Lower lobe of right lung (tissue), 2 donors: ENCODE results near the gene PRAMEF1. TPM values are rescaled to one million over a fixed set of nuclear protein-coding genes. Genes with fewer than 3 reads are reported as not detected.
"Not testable (repeated sequence)": the region's sequence is repeated elsewhere in the genome, so short reads cannot be mapped to it uniquely, and the experiment has no call there.

Experiments
- ATAC-seq, 2 donors: fragments of 200-7000 bp; cut with Tn5 transposase; one replicate each; pipeline ENCODE4 v1.9.1; 2020 to 2022; ENCODE audit warnings: mild to moderate bottlenecking in 2 of 2, moderate library complexity in 2 of 2
- DNase-seq: peaks from one replicate; pipeline ENCODE4 v3.0.0-alpha.2; 2020
- H3K27ac ChIP-seq: fragments of 200-600 bp; one replicate; pipeline ENCODE4 v1.8.0; 2022
- H3K27me3 ChIP-seq: fragments of 200-600 bp; one replicate; pipeline ENCODE4 v1.8.0; 2022; ENCODE audit warnings: low read depth
- H3K36me3 ChIP-seq: fragments of 200-600 bp; one replicate; pipeline ENCODE4 v1.8.0; 2022; ENCODE audit warnings: mild to moderate bottlenecking
- H3K4me1 ChIP-seq: fragments of 200-600 bp; one replicate; pipeline ENCODE4 v1.8.0; 2022
- H3K4me3 ChIP-seq: fragments of 200-600 bp; one replicate; pipeline ENCODE4 v1.8.0; 2022; ENCODE audit warnings: mild to moderate bottlenecking
- H3K9me3 ChIP-seq: fragments of 200-600 bp; one replicate; pipeline ENCODE4 v1.8.0; 2022
- CTCF ChIP-seq: fragments of 200-600 bp; IDR thresholded peaks from one replicate; pipeline ENCODE4 v1.8.0; 2022; ENCODE audit warnings: antibody characterized with exemption, mild to moderate bottlenecking
- intact Hi-C: fragments of 100-400 bp; cut with DNase I; formaldehyde crosslinking; loops from one replicate; pipeline ENCODE4 v1.11.0; 2022
- total RNA-seq: library from RNA; stranded (reverse); fragmentation: NEBNext Ultra II Directional; extraction: Animal tissue kit (Norgen Biotek cat#: 25700); gene quantifications from one replicate; pipeline ENCODE4 v1.2.1, GENCODE V29; 2021
- donor health status: DM: no; HTN: yes; CAD: no; lungs with severe emphysema.

The PRAMEF1 gene
- total RNA-seq, 1 donor from 2014 or later = not detected

GRCh38 chr1:12775443-12775842 lies 15.8 kb upstream of the PRAMEF1 start:
- Histone ChIP-seq H3K9me3 (no peaks in the 10 kb centered on the region), H3K36me3 (no peaks in the 10 kb centered on the region), H3K4me3 (no peak overlapping the region), H3K27ac (no peak overlapping the region), H3K27me3 (peaks cover 5% of the 10 kb centered on the region), H3K4me1 (no peaks in the 10 kb centered on the region)
- ATAC-seq (no peak), DNase-seq (no peak)
- no peak for TF ChIP-seq CTCF
- intact Hi-C loops = no loop called here

- no peak for DNase-seq
- TF ChIP-seq CTCF = no peak
- Histone ChIP-seq H3K4me1 (no peaks in the 10 kb centered on the region), H3K9me3 (no peaks in the 10 kb centered on the region), H3K36me3 (no peaks in the 10 kb centered on the region), H3K27me3 (peaks cover 5% of the 10 kb centered on the region), H3K4me3 (no peak overlapping the region), H3K27ac (no peak overlapping the region)
- no peak for ATAC-seq
- intact Hi-C loops = no loop called here
These were observed 14.2 kb upstream of the PRAMEF1 start for GRCh38 chr1:12776801-12777557.

GRCh38 chr1:12778061-12778460 lies 13.1 kb upstream of the PRAMEF1 start:
- TF ChIP-seq CTCF = no peak
- H3K36me3 ChIP-seq = no peaks in the 10 kb centered on the region
- intact Hi-C loops = no loop called here
- no peak overlapping the region for H3K27ac ChIP-seq
- no peak for ATAC-seq
- H3K27me3 ChIP-seq = peaks cover 5% of the 10 kb centered on the region
- DNase-seq = no peak
- H3K4me1 ChIP-seq = no peaks in the 10 kb centered on the region
- H3K9me3 ChIP-seq = no peaks in the 10 kb centered on the region
- no peak overlapping the region for H3K4me3 ChIP-seq

GRCh38 chr1:12778907-12779306 lies 12.3 kb upstream of the PRAMEF1 start:
- no peak overlapping the region for H3K27ac ChIP-seq
- intact Hi-C loops = no loop called here
- no peak for DNase-seq
- H3K27me3 ChIP-seq = peaks cover 5% of the 10 kb centered on the region
- H3K4me1 ChIP-seq = no peaks in the 10 kb centered on the region
- H3K4me3 ChIP-seq = no peak overlapping the region
- ATAC-seq = no peak
- TF ChIP-seq CTCF = no peak
- H3K36me3 ChIP-seq = no peaks in the 10 kb centered on the region
- peaks cover 2% of the 10 kb centered on the region for H3K9me3 ChIP-seq

- DNase-seq, intact Hi-C loops, ATAC-seq: not testable (repeated sequence)
These were observed 9.7 kb upstream of the PRAMEF1 start for GRCh38 chr1:12781488-12781887.

GRCh38 chr1:12783783-12784182 lies 7.4 kb upstream of the PRAMEF1 start:
- H3K4me1 ChIP-seq, H3K27me3 ChIP-seq, H3K36me3 ChIP-seq, intact Hi-C loops, DNase-seq, ATAC-seq, H3K27ac ChIP-seq, H3K4me3 ChIP-seq: not testable (repeated sequence)
- H3K9me3 ChIP-seq = peaks cover 25% of the 10 kb centered on the region

More at GRCh38 chr1:12781488-12781887, 9.7 kb upstream of the PRAMEF1 start:
- not testable (repeated sequence) for H3K4me1 ChIP-seq, H3K36me3 ChIP-seq, H3K4me3 ChIP-seq, H3K27ac ChIP-seq, H3K27me3 ChIP-seq
- H3K9me3 ChIP-seq = peaks cover 25% of the 10 kb centered on the region

- H3K4me1 ChIP-seq, DNase-seq, H3K4me3 ChIP-seq, ATAC-seq, intact Hi-C loops, H3K27me3 ChIP-seq, H3K36me3 ChIP-seq, H3K27ac ChIP-seq: not testable (repeated sequence)
- peaks cover 25% of the 10 kb centered on the region for H3K9me3 ChIP-seq
These were observed 6.5 kb upstream of the PRAMEF1 start for GRCh38 chr1:12784729-12785128.
